GM21360 (cell line): Measurements from ENCODE around the gene PDE12.
"Not testable (repeated sequence)": the region's sequence is repeated elsewhere in the genome, so short reads cannot be mapped to it uniquely, and the experiment has no call there.

Experiments used
- ATAC-seq: cut with Tn5 transposase; IDR thresholded peaks from one replicate; pipeline ENCODE4 v1.9.1; 2021; ENCODE audit warnings: mild to moderate bottlenecking, moderate library complexity; ENCODE audit not compliant: unreplicated experiment

Gene PDE12

DNA sequence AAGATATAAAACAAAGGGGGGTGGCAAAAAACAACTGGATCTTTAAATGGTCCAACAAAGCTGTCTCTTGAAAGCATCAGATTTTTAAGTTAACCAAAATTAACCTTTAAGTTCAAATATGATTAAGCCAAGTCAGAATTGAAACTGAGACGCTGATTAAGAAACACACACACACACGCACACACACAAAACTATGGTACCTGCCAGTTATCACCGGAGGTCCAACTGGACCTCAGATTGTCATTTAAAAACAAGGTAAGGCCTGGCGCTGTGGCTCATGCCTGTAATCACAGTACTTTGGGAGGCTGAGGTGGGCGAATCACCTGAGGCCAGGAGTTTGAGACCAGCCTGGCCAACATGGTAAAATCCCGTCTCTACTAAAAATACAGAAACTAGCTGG lies 30.7 kb downstream of the PDE12 start:
- ATAC-seq, result no peak

DNA sequence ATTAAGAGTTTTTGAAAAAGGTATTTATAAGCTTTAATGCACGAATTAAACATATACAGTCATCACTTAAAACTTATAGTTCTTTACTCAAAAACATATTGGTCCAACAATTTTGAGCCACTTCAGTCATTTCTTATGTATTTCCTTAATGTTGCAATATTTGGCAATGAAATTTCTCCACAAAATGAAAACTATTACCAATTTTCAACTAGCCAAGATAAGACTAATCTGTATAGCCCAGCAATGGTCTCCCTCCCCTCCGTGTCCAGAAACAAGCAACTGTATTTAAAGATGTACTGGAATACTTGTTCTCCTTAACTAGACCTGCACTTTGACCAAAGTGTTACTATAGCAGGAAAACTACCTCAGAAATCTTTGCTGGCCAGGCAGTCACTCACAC lies 31.8 kb downstream of the PDE12 start:
- ATAC-seq, result no peak

DNA sequence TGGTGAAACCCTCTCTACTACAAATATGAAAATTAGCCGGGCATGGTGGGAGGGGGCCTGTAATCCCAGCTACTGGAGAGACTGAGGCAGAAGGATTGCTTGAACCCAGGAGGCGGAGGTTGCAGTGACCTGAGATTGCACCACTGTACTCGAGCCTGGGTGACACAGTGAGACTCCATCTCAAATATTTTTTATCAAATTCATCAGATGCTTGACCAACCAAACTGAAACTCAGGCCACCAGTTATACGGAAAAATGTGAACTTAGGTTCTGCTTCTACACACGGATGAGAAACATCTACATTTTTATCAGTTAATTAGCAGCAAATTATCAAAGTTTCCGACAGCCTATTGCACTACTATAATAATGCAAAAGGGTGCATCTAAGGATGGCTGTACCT lies 36.2 kb downstream of the PDE12 start:
- no peak for ATAC-seq

DNA sequence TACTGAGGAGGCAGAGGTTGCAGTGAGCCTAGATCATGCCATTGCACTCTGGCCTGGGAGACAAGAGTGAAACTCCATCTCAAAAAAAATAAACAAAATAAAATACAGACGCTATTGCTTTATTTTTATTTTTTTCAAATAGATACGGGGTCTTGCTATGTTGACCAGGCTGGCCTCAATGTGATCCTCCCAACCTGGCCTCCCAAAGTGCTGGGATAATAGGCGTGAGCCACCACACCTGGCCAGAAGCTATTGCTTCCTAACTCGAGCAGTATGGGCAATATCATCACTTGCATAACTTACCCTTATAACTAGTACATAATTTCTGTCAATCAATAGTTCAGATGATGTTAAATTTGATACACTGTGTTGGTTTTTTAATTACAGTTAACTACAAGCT lies 38.1 kb downstream of the PDE12 start:
- no peak for ATAC-seq

DNA sequence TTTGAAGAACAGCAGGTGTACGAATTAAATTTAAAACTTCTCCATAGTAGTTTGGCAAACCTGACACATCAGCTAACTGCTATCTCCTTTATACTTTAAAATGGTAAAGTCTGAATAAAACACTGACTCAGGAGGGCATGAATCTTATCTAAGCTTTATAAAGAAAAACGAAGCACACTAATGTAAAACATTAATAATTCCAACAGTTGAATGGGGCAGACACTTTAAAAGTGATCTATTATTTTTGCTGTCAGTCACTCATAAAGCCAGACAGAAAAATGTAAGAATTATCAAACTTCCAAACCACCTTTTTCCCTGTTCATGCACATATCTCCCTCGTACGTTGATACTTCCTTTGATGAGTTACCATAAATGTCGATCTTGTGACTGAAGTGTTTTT lies 38.5 kb downstream of the PDE12 start:
- ATAC-seq, result no peak

DNA sequence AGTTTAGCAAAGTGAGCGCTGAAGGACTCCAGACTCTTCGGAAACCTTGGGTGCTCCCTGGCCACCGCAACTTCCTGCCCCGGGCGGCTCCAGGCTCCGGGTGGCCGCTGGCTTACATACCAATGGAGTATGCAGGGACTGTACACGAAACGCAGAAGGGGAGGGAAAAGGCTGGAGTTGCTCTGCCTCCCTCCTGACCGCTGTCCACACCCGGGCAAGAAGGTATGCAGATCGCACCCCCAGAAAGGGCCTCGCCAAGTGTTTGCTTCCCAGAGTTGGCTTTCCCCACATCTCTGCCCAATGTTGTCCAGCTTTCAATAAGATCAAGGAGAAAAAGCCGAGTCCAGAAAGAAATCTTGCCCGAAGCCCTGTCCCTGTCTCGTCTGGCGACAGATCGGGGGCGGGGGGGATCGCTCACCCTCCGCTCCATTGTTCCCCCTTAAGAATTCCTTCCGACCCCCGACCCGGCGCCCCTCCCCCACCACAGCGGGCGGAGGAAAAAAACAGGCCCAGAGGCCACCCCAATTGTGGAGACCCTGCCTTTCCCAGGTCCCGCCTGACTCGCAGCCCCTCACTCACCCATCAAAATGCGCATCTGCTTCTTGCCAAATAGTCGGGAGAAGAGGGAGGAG lies 40.5 kb downstream of the PDE12 start:
- ATAC-seq, result no peak

DNA sequence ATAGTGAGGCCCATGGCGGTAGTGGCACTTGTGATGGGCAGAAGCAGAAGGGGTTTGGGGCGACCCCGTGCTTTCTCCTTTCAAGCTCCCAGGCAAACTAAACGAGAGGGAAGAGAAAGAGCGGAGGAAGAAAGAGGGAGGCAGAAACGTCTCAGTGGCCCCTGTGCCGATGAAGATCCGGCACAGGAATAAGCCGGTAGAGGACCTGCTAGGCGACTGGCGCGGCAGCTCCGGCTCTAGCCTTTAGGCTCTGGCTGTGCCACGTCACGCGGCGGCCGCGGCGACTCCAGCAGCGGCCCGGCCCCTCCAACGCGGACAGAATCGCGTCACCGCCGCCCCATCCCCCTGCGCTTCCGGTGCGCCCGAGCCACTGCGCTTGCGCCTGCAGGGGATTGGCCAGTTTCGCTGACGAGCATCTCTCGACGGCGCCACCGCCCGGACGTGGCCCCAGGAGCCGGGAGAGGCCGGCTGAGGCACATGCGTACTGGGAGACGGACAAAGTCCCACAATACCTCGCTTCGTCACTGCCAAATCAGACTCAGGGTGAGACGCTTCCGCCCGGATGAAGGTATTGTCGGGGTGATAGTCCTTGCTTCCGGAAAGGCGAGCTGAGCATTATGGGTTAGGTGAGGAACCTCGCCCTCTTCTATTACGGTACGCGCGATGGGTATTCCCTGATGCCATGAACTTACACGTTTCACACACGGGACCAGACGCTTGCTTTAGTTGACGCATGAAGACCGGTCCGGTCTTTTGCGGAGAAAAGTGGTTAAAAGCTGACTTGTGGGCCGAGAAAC lies 41.3 kb downstream of the PDE12 start, which contains the start of gene ARF4:
ARF4 (minus strand) TSS at position 218 of the 797 bp plus-strand sequence; CDS start at position 14, 204 bp downstream.
- peak; percentile 91 for ATAC-seq

DNA sequence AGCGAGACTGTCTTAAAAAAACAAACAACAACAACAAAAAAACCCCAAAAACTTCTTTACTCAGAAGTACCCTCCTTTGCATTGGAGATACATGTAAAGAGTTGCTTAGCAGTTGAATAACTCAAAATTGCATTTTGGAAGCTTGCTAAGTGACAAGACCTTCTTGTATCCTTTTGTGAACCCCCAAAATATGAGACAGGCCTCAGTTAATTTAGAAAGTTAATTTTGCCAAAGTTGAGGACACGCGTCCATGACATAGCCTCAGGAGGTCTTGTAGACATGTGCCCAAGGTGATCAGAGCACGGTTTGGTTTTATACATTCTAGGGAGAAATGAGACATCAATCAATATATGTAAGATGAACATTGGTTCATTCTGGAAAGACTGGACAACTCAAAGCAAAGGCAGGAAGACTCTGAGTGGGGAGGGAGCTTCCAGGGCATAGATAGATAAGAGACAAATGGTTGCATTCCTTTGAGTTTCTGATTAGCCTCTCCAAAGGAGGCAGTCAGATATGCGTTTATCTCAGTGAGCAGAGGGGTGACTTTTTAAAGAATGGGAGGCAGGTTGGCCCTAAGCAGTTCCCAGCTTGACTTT lies 42.8 kb downstream of the PDE12 start:
- no peak for ATAC-seq

DNA sequence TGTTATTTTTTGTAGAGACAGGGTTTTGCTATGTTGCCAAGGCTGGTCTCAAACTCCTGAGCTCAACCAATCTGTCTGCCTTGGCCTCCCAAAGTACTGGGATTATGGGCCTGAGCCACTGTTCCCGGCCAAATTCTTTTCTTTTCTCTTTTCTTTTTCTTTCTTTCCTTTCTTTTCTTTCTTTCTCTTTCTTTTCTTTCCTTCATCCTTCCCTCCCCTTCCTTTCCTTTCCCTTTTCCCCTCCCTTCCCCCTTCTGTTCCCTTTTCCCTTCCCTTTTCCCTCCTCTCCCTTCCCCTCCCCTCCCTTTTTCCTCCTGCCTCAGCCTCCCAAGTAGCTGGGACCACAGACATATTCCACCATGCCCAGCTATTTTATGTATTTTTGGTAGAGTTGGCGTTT lies 44.1 kb downstream of the PDE12 start:
- no peak for ATAC-seq

DNA sequence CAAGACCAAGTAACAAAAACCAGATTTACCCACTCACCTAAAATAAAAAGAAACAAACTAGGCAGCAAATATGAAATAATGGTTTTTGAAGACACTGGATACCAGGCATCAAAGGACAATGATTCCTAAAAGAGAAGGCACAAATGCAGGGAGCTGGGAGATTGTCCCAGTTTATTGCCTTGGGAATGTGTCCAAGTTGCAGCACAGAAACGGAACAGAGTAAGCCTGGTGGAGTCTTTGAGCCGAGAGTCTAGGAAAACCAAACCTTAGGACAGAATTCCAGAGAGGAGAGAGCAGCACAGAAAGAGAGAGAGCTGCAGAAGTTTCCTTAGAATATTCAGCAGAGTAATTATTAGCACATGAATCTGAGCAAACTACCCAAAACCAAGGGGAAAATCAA lies 48.9 kb downstream of the PDE12 start:
- no peak for ATAC-seq

DNA sequence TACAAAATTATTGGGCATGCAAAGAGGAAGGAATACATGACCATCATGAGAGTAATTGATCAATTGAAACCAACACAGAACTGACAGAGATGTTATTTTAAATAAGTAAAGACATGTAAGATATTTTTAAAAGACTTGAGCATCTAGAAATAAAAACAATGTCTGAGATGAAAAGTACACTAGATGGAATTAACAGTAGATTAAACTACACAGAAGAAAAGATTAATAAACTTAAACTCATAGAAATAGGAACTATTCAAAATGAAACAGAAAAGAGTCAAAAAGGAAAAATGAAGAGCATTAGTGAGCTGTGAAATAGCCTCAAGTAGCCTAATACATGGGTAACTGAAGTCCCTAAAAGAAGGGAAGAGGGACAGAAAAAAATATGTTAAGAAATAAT lies 49.6 kb downstream of the PDE12 start:
- no peak for ATAC-seq

DNA sequence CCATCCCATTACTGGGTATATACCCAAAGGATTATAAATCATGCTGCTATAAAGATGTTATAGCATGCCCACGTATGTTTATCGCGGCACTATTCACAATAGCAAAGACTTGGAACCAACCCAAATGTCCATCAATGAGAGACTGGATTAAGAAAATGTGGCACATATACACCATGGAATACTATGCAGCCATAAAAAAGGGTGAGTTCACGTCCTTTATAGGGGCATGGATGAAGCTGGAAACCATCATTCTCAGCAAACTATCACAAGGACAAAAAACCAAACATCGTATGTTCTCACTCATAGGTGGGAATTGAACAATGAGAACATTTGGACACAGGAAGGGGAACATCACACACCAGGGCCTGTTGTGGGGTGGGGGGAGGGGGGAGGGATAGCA lies 55.8 kb downstream of the PDE12 start:
- ATAC-seq, result not testable (repeated sequence)

DNA sequence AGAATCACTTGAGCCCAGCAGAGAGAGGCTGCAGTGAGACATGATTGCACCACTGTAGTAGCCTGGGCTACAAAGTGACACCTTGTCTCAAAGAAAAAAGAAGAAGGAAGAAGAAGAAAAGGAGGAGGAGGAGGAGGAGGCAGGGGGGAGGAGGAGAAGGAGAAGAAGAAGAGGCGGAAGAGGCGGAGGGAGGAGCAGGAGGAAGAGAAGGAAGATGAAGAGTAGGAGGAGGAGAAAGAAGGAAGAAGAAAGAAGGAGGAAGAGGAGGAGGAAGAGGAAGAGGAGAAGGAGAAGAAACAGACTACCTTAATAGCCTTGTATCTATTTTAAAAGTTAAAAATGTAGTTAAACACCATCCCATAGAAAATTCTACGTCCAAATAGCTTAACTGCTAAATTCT lies 60.2 kb downstream of the PDE12 start:
- ATAC-seq, result no peak
